ENCODE measurements around the gene TUBGCP3.

DNA sequence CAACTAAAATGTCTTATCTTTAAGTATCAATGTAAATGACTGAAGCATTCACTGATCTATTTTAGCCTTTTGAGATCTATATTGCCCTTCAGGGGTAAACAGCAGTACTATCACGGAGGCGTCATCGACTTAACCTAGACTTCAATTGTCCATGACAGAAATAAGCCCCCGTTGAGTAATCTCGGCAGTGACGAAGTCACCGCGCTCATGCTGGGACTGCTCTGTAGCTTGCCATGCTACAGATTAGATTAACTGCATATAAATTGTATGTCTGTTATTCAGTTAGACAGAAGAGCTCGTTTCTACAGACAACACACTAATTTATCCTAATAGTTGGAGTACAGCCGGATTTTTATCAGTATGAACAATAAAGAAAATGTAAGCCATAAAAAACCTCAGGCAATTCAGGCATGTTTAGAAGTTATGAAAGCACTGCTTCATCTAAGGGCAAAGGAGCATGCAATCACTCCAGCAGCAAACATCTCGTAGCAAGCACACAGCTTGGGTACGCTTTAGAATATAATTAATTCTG is 56.6 kb downstream of the TUBGCP3 start:
- TF ChIP-seq, protein P1, sequence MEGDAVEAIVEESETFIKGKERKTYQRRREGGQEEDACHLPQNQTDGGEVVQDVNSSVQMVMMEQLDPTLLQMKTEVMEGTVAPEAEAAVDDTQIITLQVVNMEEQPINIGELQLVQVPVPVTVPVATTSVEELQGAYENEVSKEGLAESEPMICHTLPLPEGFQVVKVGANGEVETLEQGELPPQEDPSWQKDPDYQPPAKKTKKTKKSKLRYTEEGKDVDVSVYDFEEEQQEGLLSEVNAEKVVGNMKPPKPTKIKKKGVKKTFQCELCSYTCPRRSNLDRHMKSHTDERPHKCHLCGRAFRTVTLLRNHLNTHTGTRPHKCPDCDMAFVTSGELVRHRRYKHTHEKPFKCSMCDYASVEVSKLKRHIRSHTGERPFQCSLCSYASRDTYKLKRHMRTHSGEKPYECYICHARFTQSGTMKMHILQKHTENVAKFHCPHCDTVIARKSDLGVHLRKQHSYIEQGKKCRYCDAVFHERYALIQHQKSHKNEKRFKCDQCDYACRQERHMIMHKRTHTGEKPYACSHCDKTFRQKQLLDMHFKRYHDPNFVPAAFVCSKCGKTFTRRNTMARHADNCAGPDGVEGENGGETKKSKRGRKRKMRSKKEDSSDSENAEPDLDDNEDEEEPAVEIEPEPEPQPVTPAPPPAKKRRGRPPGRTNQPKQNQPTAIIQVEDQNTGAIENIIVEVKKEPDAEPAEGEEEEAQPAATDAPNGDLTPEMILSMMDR (IDR thresholded peaks at IDR 0.05), result no peak
- TF ChIP-seq POLR2A (IDR thresholded peaks at IDR 0.05), result no peak
